ENCODE results near the gene FASN.

Gene FASN

GRCh38 chr17:82117139-82118090 is 19.4 kb upstream of the FASN start:
- no peak for DNase-seq (ENCODE audit: low read depth in 2 of 2)

- DNase-seq (ENCODE audit: low read depth in 2 of 2), result no peak
These were observed 18.2 kb upstream of the FASN start for GRCh38 chr17:82116246-82116645.

GRCh38 chr17:82114872-82115271 is 16.8 kb upstream of the FASN start:
- no peak for DNase-seq (ENCODE audit: low read depth in 2 of 2)

GRCh38 chr17:82114447-82114846 is 16.4 kb upstream of the FASN start:
- no peak for DNase-seq (ENCODE audit: low read depth in 2 of 2)

- no peak for DNase-seq (ENCODE audit: low read depth in 2 of 2)
These were observed 15.9 kb upstream of the FASN start for GRCh38 chr17:82113941-82114340.

GRCh38 chr17:82113422-82113821 is 15.4 kb upstream of the FASN start:
- DNase-seq (ENCODE audit: low read depth in 2 of 2), result no peak

- no peak for DNase-seq (ENCODE audit: low read depth in 2 of 2)
These were observed 14.9 kb upstream of the FASN start for GRCh38 chr17:82112914-82113311.

GRCh38 chr17:82112181-82112913 is 14.3 kb upstream of the FASN start:
- DNase-seq (ENCODE audit: low read depth in 2 of 2), result no peak

- DNase-seq (ENCODE audit: low read depth in 2 of 2), result no peak
These were observed 12.3 kb upstream of the FASN start for GRCh38 chr17:82110298-82110697.

- DNase-seq (ENCODE audit: low read depth in 2 of 2), result no peak
These were observed 11.0 kb upstream of the FASN start for GRCh38 chr17:82108961-82109475.

GRCh38 chr17:82108496-82108945 is 10.5 kb upstream of the FASN start:
- no peak for DNase-seq (ENCODE audit: low read depth in 2 of 2)

GRCh38 chr17:82108038-82108437 is 10.0 kb upstream of the FASN start:
- DNase-seq (ENCODE audit: low read depth in 2 of 2), result no peak

- no peak for DNase-seq (ENCODE audit: low read depth in 2 of 2)
These were observed 9.4 kb upstream of the FASN start for GRCh38 chr17:82107341-82107860.

- no peak for DNase-seq (ENCODE audit: low read depth in 2 of 2)
These were observed 8.8 kb upstream of the FASN start for GRCh38 chr17:82106688-82107305.

- peak in 1 of 2 donors; percentile 35 for DNase-seq (ENCODE audit: low read depth in 2 of 2)
These were observed 8.0 kb upstream of the FASN start for GRCh38 chr17:82105882-82106687.

- DNase-seq (ENCODE audit: low read depth in 2 of 2), result no peak
These were observed 7.4 kb upstream of the FASN start for GRCh38 chr17:82105417-82105881.

GRCh38 chr17:82104797-82105416 is 6.9 kb upstream of the FASN start:
- no peak for DNase-seq (ENCODE audit: low read depth in 2 of 2)

GRCh38 chr17:82103553-82104451 is 5.8 kb upstream of the FASN start:
- DNase-seq (ENCODE audit: low read depth in 2 of 2), result no peak

Data from stimulated activated CD8-positive, alpha-beta memory T cell treated with anti-CD3 and anti-CD28 coated beads, Interleukin-2, amount 100 ng/mL, for 1 hour (primary cell).